ENCODE results near the gene WDR11.

- TF ChIP-seq CTCF (IDR thresholded peaks at IDR 0.05 in 8 of 11, conservative IDR thresholded peaks at IDR 0.05 in 3 of 11) (no peak), POLR2A (IDR thresholded peaks at IDR 0.05) (no peak), POLR2AphosphoS5 (IDR thresholded peaks at IDR 0.05) (no peak)
Measured at GRCh38 chr10:120897343-120897742, 46.2 kb downstream of the WDR11 start.

Data from spleen (tissue), 7 donors.